Endothelial cell of hepatic sinusoid (primary cell): Measurements from ENCODE around the gene RIPPLY3.

ENCODE experiments used
- in situ Hi-C: cut with HindIII; loops from 2 replicates; pipeline ENCODE4 v1.10.0; 2017; ENCODE audit warnings: low sequenced_read_pairs

RIPPLY3 gene

GRCh38 chr21:37055271-37055855 lies 48.9 kb downstream of the RIPPLY3 start:
- in situ Hi-C loops: no loop called here

GRCh38 chr21:37057614-37058013 lies 51.1 kb downstream of the RIPPLY3 start:
- in situ Hi-C loops: no loop called here

- in situ Hi-C loops: no loop called here
These were observed 51.8 kb downstream of the RIPPLY3 start for GRCh38 chr21:37058261-37058660.

- in situ Hi-C loops: no loop called here
These were observed 52.7 kb downstream of the RIPPLY3 start for GRCh38 chr21:37059181-37059580.

GRCh38 chr21:37060296-37060695 lies 53.8 kb downstream of the RIPPLY3 start:
- in situ Hi-C loops: no loop called here

GRCh38 chr21:37061926-37062592 lies 55.6 kb downstream of the RIPPLY3 start:
- in situ Hi-C loops: no loop called here

GRCh38 chr21:37062593-37062935 lies 56.1 kb downstream of the RIPPLY3 start:
- in situ Hi-C loops: no loop called here

- in situ Hi-C loops: no loop called here
These were observed 56.9 kb downstream of the RIPPLY3 start for GRCh38 chr21:37063433-37063832.

- in situ Hi-C loops: no loop called here
These were observed 58.3 kb downstream of the RIPPLY3 start for GRCh38 chr21:37064841-37065240.

GRCh38 chr21:37065561-37066177 lies 59.2 kb downstream of the RIPPLY3 start:
- in situ Hi-C loops: no loop called here
